Stomach (tissue), 4 donors: Measurements from ENCODE around the gene ADGRD2.

Experiments
- EP300 ChIP-seq: sonication (generic); formaldehyde crosslinking; IDR thresholded peaks from one replicate; pipeline ENCODE4 v1.6.1; 2017; ENCODE audit warnings: antibody characterized with exemption
- POLR2A ChIP-seq, 4 donors: fragments of 450-650 bp; IDR thresholded peaks; one replicate each; pipeline ENCODE4 v1.6.1; 2016; ENCODE audit warnings: antibody characterized with exemption in 4 of 4, control low read depth in 2 of 4, mild to moderate bottlenecking in 1 of 4, moderate library complexity in 1 of 4
- POLR2AphosphoS5 ChIP-seq, 3 donors: sonication (generic); formaldehyde crosslinking; IDR thresholded peaks; one replicate each; pipeline ENCODE4 v1.6.1; 2016; ENCODE audit warnings: antibody characterized with exemption in 3 of 3
- TF ChIP-seq, protein P1 (sequence below), 7 experiments: fragments of 450-650 bp in 4 of 7; fragments of 200-600 bp in 3 of 7; sonication (generic) in 3 of 7; IDR thresholded peaks; one replicate each; pipeline ENCODE4 v1.5.1; 2016 to 2019; ENCODE audit warnings: antibody characterized with exemption in 7 of 7, control low read depth in 2 of 7, mild to moderate bottlenecking in 1 of 7

DNA sequence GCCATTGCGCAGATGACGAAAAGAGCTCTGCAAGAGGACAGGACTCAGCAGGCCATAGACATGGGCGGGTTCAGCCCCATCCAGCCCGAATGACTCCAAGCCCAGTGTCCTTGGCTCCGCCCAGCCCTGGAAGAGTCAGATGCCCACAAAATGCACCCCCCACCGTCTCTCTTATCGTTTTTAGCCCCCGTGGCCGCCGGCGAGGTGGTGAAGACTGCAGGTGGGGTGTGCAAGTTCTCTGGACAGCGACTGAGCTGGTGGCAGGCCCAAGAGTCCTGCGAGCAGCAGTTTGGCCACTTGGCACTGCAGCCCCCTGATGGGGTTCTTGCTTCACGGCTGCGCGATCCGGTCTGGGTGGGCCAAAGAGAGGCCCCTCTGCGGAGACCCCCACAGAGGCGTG is 2.1 kb downstream of the ADGRD2 start:
- TF ChIP-seq POLR2A (IDR thresholded peaks at IDR 0.05) (no peak), EP300 (no peak), POLR2AphosphoS5 (IDR thresholded peaks at IDR 0.05) (no peak)
- TF ChIP-seq, protein P1, sequence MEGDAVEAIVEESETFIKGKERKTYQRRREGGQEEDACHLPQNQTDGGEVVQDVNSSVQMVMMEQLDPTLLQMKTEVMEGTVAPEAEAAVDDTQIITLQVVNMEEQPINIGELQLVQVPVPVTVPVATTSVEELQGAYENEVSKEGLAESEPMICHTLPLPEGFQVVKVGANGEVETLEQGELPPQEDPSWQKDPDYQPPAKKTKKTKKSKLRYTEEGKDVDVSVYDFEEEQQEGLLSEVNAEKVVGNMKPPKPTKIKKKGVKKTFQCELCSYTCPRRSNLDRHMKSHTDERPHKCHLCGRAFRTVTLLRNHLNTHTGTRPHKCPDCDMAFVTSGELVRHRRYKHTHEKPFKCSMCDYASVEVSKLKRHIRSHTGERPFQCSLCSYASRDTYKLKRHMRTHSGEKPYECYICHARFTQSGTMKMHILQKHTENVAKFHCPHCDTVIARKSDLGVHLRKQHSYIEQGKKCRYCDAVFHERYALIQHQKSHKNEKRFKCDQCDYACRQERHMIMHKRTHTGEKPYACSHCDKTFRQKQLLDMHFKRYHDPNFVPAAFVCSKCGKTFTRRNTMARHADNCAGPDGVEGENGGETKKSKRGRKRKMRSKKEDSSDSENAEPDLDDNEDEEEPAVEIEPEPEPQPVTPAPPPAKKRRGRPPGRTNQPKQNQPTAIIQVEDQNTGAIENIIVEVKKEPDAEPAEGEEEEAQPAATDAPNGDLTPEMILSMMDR (IDR thresholded peaks at IDR 0.05), result no peak
